GM10248 (cell line): Measurements from ENCODE around the gene BCO1.

ENCODE experiments used
- CTCF ChIA-PET: fragments of 300-600 bp; sonication (Branson Sonifier 250); formaldehyde crosslinking; extraction: SDS; loops from one replicate; lab custom pipeline; 2021; ENCODE audit warnings: antibody characterized with exemption; lab: Yijun Ruan, JAX
- POLR2A ChIA-PET: fragments of 350-650 bp; sonication (Branson Sonifier 250); formaldehyde crosslinking; extraction: SDS; loops from one replicate; lab custom pipeline; 2020; ENCODE audit warnings: antibody characterized with exemption; lab: Yijun Ruan, JAX
- DNase-seq: peaks from one replicate; pipeline ENCODE4 v3.0.0; 2012; ENCODE audit errors: extremely low spot score
- CTCF ChIP-seq: IDR thresholded peaks from 2 replicates; pipeline ENCODE4 v1.5.1; 2012; ENCODE audit warnings: mild to moderate bottlenecking, low read depth; ENCODE audit errors: extremely low read depth, missing control alignments, control extremely low read depth

Gene BCO1

GRCh38 chr16:81238296-81239011 lies at the start of gene BCO1:
Gene BCO1, plus strand, starts transcription at chr16:81238689. Its CDS starts 220 bp downstream, at chr16:81238909.
- ChIA-PET CTCF (interaction anchor here (1.3 to 1.5 kb wide), 2 partner anchors 12 to 23 kb away, joined by 3 to 4 read pairs; no protein-coding TSS in a partner anchor), POLR2A (no interaction called here)
- no peak for TF ChIP-seq CTCF
- no peak for DNase-seq

GRCh38 chr16:81189100-81189664 lies 49.3 kb upstream of the BCO1 start:
- DNase-seq: no peak
- TF ChIP-seq CTCF: no peak
- CTCF ChIA-PET: no interaction called here
- POLR2A ChIA-PET: no interaction called here

- ChIA-PET POLR2A (no interaction called here), CTCF (no interaction called here)
- no peak for DNase-seq
- no peak for TF ChIP-seq CTCF
Measured at GRCh38 chr16:81190667-81191066, 47.8 kb upstream of the BCO1 start.

GRCh38 chr16:81195885-81196534 lies 42.5 kb upstream of the BCO1 start:
- DNase-seq: no peak
- TF ChIP-seq CTCF: no peak
- ChIA-PET POLR2A (no interaction called here), CTCF (no interaction called here)

- ChIA-PET CTCF (interaction anchor here (1.0 to 1.3 kb wide), 3 partner anchors 163 to 169 kb away, joined by 3 to 4 read pairs (median 3); partner anchors contain the start of gene ATMIN), POLR2A (no interaction called here)
- TF ChIP-seq CTCF: no peak
- no peak for DNase-seq
Measured at GRCh38 chr16:81198635-81199034, 39.9 kb upstream of the BCO1 start.

- CTCF ChIA-PET: interaction anchor here (1.2 to 1.5 kb wide), 3 partner anchors 10 to 50 kb away, joined by 3 to 5 read pairs (median 3); no protein-coding TSS in a partner anchor
- DNase-seq: no peak
- no peak for TF ChIP-seq CTCF
- POLR2A ChIA-PET: no interaction called here
Measured at GRCh38 chr16:81201267-81201666, 37.2 kb upstream of the BCO1 start.
